HepG2 (cell line): ENCODE measurements around the gene INF2. TPM values are rescaled to one million over a fixed set of nuclear protein-coding genes. Genes with fewer than 3 reads are reported as not detected.

Experiments
- ARNT2 ChIP-seq: sonication (generic); formaldehyde crosslinking; IDR thresholded peaks from 2 replicates; pipeline ENCODE4 v1.8.0; 2022; ENCODE audit warnings: mild to moderate bottlenecking, low read depth, missing genetic modification reagents, moderate library complexity
- CREBL2 ChIP-seq: sonication (generic); formaldehyde crosslinking; IDR thresholded peaks from 2 replicates; pipeline ENCODE4 v1.8.1; 2023; ENCODE audit warnings: missing genetic modification reagents, mild to moderate bottlenecking, borderline replicate concordance
- ETV5 ChIP-seq: IDR thresholded peaks from 2 replicates; pipeline ENCODE4 v1.6.1; 2018; ENCODE audit warnings: missing biosample characterization, missing genetic modification reagents, inconsistent platforms, borderline replicate concordance
- HDAC2 ChIP-seq: sonication (generic); formaldehyde crosslinking; IDR thresholded peaks from 2 replicates; pipeline ENCODE4 v1.4.0; 2020; ENCODE audit warnings: missing genetic modification reagents
- HOMEZ ChIP-seq: IDR thresholded peaks from 2 replicates; pipeline ENCODE4 v1.6.1; 2016; ENCODE audit warnings: low read depth
- HOXA9 ChIP-seq: sonication (generic); formaldehyde crosslinking; IDR thresholded peaks from 2 replicates; pipeline ENCODE4 v1.8.1; 2022; ENCODE audit warnings: missing genetic modification reagents, mild to moderate bottlenecking, moderate library complexity, borderline replicate concordance
- KAT2B ChIP-seq: fragments of 150-350 bp; IDR thresholded peaks from 2 replicates; pipeline ENCODE4 v1.6.1; 2014; ENCODE audit warnings: low read depth, low read length, borderline replicate concordance
- LRRFIP1 ChIP-seq: sonication (generic); formaldehyde crosslinking; conservative IDR thresholded peaks from 2 replicates; pipeline ENCODE4 v1.4.0; 2020; ENCODE audit warnings: missing genetic modification reagents
- MTERF4 ChIP-seq: sonication (generic); formaldehyde crosslinking; IDR thresholded peaks from 2 replicates; pipeline ENCODE4 v1.8.0; 2023; ENCODE audit warnings: mild to moderate bottlenecking, missing genetic modification reagents
- PLRG1 ChIP-seq: fragments of 450-650 bp; conservative IDR thresholded peaks from 2 replicates; pipeline ENCODE4 v1.6.1; 2016
- PRDM4 ChIP-seq: sonication (generic); formaldehyde crosslinking; IDR thresholded peaks from 2 replicates; pipeline ENCODE4 v1.9.0; 2021; ENCODE audit warnings: missing genetic modification reagents, borderline replicate concordance
- SYNCRIP ChIP-seq: fragments of 200-400 bp; formaldehyde crosslinking; IDR thresholded peaks from 2 replicates; pipeline ENCODE4 v1.6.1; 2018; ENCODE audit warnings: mild to moderate bottlenecking, low read depth, low read length; ENCODE audit not compliant: insufficient read depth
- ZFP41 ChIP-seq: sonication (generic); formaldehyde crosslinking; IDR thresholded peaks from 2 replicates; pipeline ENCODE4 v1.4.0; 2020; ENCODE audit warnings: mild to moderate bottlenecking, missing genetic modification reagents, borderline replicate concordance
- ZKSCAN1 ChIP-seq: fragments of 150-350 bp; IDR thresholded peaks from 2 replicates; pipeline ENCODE4 v1.6.1; 2014; ENCODE audit warnings: low read length
- ZNF3 ChIP-seq: IDR thresholded peaks from 2 replicates; pipeline ENCODE4 v1.7.0; 2017; ENCODE audit warnings: inconsistent platforms
- ZNF639 ChIP-seq: conservative IDR thresholded peaks from 2 replicates; pipeline ENCODE4 v1.6.1; 2018; ENCODE audit warnings: missing genetic modification reagents
- ZNF720 ChIP-seq: sonication (generic); formaldehyde crosslinking; IDR thresholded peaks from 2 replicates; pipeline ENCODE4 v1.4.0; 2020; ENCODE audit warnings: missing genetic modification reagents
- ZNF75D ChIP-seq: sonication (generic); formaldehyde crosslinking; IDR thresholded peaks from 2 replicates; pipeline ENCODE4 v1.8.1; 2023; ENCODE audit warnings: missing genetic modification reagents, mild to moderate bottlenecking, borderline replicate concordance
- ZSCAN21 ChIP-seq: sonication (generic); formaldehyde crosslinking; IDR thresholded peaks from 2 replicates; pipeline ENCODE4 v1.8.0; 2022; ENCODE audit warnings: mild to moderate bottlenecking, missing genetic modification reagents, moderate library complexity, borderline replicate concordance
- polyA plus RNA-seq, 8 experiments: library from polyadenylated mRNA; depleted of rRNA in 3 of 8; stranded (reverse) in 7 of 8; unstranded in 1 of 8; fragments of >200 nt; fragmentation: Illumina TruSeq in 4 of 8; extraction: Trizol in 4 of 8; gene quantifications; 2 replicates each; pipeline versions ENCODE4 v1.2.1 to v1.2.3, GENCODE V29; 2011 to 2016; ENCODE audit warnings: low read depth in 4 of 8, missing spikeins in 1 of 8, mixed read lengths in 1 of 8; ENCODE audit not compliant: insufficient read depth in 1 of 8
- total RNA-seq, 5 experiments: library from RNA; depleted of rRNA; stranded (reverse); fragments of >200 nt; fragmentation: Illumina TruSeq; extraction: Trizol; gene quantifications; 2 replicates each; pipeline ENCODE4 v1.2.3, GENCODE V29; 2016; ENCODE audit warnings: low read depth in 1 of 5

Gene INF2
- total and polyA plus RNA-seq, 2 of the 13 experiments (the other 11 are each of a cell fraction or from before 2014, with no cell fraction given): 16.4 to 26.4 TPM

GRCh38 chr14:104752735-104753527 lies 63.5 kb downstream of the INF2 start, which contains the start of gene SIVA1 (continued):
- peak; percentile 45; the same call in 1 of the 2 replicates for TF ChIP-seq ETV5 (CRISPR knock-in tag)
- no peak for TF ChIP-seq ZNF75D (CRISPR knock-in tag)
- TF ChIP-seq MTERF4 (CRISPR knock-in tag): no peak
- no peak for TF ChIP-seq ZKSCAN1
- no peak for TF ChIP-seq PRDM4
- TF ChIP-seq ZFP41: peak; percentile 71
- TF ChIP-seq SYNCRIP: no peak
- no peak for TF ChIP-seq LRRFIP1
- peak; percentile 87 for TF ChIP-seq ARNT2 (CRISPR knock-in tag)
- 0 out of 2 replicates have a peak, but pooled peaks have one; percentile 5 for TF ChIP-seq ZNF639 (CRISPR knock-in tag)
- TF ChIP-seq PLRG1: no peak
- no peak for TF ChIP-seq CREBL2 (CRISPR knock-in tag)
- TF ChIP-seq ZNF3 (CRISPR knock-in tag): no peak
- peak; percentile 13; the same call in 1 of the 2 replicates for TF ChIP-seq HOMEZ (CRISPR knock-in tag)
- no peak for TF ChIP-seq ZNF720 (CRISPR knock-in tag)
- no peak for TF ChIP-seq KAT2B
- TF ChIP-seq ZSCAN21 (CRISPR knock-in tag): no peak
- TF ChIP-seq HDAC2 (CRISPR knock-in tag): peak; percentile 44
- no peak for TF ChIP-seq HOXA9
